Measurements from ENCODE around the gene OAT. TPM values are rescaled to one million over a fixed set of nuclear protein-coding genes. Genes with fewer than 3 reads are reported as not detected.

OAT gene
- total and polyA plus RNA-seq, 7 donors, result 9.5 to 64.5 (median 30.7) TPM

DNA sequence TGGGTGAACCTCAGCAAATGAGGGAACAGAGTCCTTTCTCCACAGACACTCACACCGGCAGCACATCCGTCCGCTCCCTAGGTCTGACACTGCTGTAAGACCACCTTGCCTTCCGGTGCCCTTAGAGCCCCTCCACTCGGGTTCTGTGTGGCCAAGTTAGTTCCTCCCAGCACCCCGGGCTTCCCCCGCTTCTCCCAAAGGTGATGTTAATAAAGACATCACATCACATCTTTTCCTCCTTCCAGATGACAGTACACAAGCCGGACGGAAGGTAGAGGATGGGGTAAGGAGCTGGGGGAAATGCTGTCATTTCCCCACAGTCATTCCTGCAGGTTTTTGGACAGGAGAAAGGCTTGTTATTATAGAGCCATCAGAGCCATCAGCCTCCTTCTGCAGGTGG, 42.3 kb downstream of the OAT start:
- no peaks in the 10 kb centered on the region for H3K9me3 ChIP-seq
- 74 to 83% (median 80%) methylated on average over 9 of the region's 9 CpGs for WGBS, 3 donors
- H3K4me1 ChIP-seq, result no peaks in the 10 kb centered on the region
- ATAC-seq (no peak), DNase-seq (no peak)
- no peak overlapping the region for H3K4me3 ChIP-seq
- no peak overlapping the region for H3K27ac ChIP-seq
- H3K36me3 ChIP-seq (ENCODE audit: insufficient read depth in 1 of 2, low read depth in 1 of 2), result no peaks in the 10 kb centered on the region
- H3K27me3 ChIP-seq (ENCODE audit: insufficient read depth in 3 of 3, low read length in 2 of 3), result peaks cover 0 to 4% (median 0%) of the 10 kb centered on the region in 3 donors
- TF ChIP-seq, protein P1, sequence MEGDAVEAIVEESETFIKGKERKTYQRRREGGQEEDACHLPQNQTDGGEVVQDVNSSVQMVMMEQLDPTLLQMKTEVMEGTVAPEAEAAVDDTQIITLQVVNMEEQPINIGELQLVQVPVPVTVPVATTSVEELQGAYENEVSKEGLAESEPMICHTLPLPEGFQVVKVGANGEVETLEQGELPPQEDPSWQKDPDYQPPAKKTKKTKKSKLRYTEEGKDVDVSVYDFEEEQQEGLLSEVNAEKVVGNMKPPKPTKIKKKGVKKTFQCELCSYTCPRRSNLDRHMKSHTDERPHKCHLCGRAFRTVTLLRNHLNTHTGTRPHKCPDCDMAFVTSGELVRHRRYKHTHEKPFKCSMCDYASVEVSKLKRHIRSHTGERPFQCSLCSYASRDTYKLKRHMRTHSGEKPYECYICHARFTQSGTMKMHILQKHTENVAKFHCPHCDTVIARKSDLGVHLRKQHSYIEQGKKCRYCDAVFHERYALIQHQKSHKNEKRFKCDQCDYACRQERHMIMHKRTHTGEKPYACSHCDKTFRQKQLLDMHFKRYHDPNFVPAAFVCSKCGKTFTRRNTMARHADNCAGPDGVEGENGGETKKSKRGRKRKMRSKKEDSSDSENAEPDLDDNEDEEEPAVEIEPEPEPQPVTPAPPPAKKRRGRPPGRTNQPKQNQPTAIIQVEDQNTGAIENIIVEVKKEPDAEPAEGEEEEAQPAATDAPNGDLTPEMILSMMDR (IDR thresholded peaks at IDR 0.05), result no peak
- intact Hi-C loops (cut with DNase I), result no loop called here

DNA sequence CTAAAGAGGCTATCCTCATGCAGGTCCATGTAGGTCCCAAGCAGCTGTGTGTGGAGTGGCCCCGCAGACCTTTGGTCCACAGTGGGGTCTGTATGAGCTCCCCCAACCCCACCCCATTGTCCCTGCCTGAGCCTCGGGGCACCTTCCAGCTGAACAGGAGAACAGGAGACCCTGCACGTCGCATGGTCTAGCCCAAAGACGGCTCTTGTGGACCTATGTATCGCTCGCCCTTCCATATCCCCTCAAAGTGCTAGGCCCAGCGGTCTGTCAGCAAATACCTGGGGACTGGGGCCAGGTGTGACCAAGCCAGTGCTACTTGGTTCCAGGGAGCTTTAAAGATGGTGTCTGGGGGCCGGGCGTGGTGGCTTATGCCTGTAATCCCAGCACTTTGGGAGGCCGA, 43.0 kb downstream of the OAT start:
- intact Hi-C loops (cut with DNase I), result no loop called here
- 93 to 98% (median 96%) methylated on average over 11 of the region's 11 CpGs for WGBS, 3 donors
- no peaks in the 10 kb centered on the region for H3K36me3 ChIP-seq (ENCODE audit: insufficient read depth in 1 of 2, low read depth in 1 of 2)
- ATAC-seq (no peak), DNase-seq (no peak)
- H3K9me3 ChIP-seq, result no peaks in the 10 kb centered on the region
- no peak overlapping the region for H3K4me3 ChIP-seq
- TF ChIP-seq, protein P1 (IDR thresholded peaks at IDR 0.05), result no peak
- H3K27me3 ChIP-seq (ENCODE audit: insufficient read depth in 3 of 3, low read length in 2 of 3), result peaks cover 0 to 8% (median 0%) of the 10 kb centered on the region in 3 donors
- H3K4me1 ChIP-seq, result no peaks in the 10 kb centered on the region
- no peak overlapping the region for H3K27ac ChIP-seq

DNA sequence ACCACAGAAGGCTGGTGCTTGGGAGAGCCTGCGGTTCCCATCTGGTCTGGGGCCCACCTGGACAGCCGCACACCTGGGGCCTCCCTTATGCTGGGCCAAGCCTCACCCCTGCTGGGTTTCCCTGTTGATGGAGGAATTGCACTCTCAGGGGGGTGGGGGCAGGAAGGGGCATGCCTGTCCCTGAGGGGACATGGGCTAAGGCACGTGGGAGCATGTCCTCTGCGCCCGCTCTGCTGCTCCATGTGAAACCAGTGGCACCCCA, 43.4 kb downstream of the OAT start:
- no peaks in the 10 kb centered on the region for H3K4me1 ChIP-seq
- no peak overlapping the region for H3K27ac ChIP-seq
- DNase-seq, result no peak
- no peaks in the 10 kb centered on the region for H3K9me3 ChIP-seq
- TF ChIP-seq, protein P1 (IDR thresholded peaks at IDR 0.05), result no peak
- WGBS, 3 donors, result 89 to 93% (median 93%) methylated on average over 5 of the region's 5 CpGs
- no peak overlapping the region for H3K4me3 ChIP-seq
- intact Hi-C loops (cut with DNase I), result no loop called here
- peaks cover 0 to 5% (median 0%) of the 10 kb centered on the region in 3 donors for H3K27me3 ChIP-seq (ENCODE audit: insufficient read depth in 3 of 3, low read length in 2 of 3)
- no peak for ATAC-seq
- no peaks in the 10 kb centered on the region for H3K36me3 ChIP-seq (ENCODE audit: insufficient read depth in 1 of 2, low read depth in 1 of 2)

DNA sequence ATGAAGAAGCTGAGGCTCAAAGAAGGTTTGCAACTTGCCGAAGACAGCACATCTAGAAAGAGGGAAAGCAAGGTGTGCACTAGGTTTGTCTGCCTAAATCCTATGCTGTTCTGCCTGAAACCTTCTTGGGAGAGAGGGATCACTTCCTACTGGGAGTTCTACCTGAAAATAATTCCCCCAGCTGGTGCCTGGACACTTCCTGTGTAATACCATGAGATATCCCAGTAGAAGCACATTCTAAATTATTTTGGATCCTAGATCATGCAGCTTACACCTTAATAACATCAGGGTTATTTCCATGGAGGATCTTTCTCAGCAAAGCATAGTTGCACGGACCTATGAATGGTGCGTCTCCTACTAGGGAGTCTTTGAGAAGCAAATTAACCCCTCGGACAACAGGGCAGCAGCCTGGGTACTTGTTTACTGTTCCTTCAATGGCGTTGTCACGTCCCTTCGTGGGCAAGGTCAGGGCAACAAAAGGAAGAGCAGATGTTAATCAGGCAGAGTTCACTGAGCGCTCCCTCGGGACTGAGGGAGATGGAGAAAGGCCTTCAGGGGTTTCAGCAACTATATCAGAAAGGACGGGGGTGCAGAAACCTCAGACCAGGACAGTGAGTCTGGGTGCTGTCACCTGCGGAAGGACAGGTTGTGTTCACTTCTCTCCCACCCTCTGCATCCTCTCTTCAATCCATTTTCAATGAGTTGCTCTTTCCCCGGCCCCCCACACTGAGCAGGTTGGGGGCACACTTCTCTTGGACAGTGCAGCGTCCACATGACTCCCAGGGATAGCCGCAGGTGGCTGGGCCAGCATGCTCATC, 44.0 kb downstream of the OAT start:
- peaks cover 0 to 5% (median 0%) of the 10 kb centered on the region in 3 donors for H3K27me3 ChIP-seq (ENCODE audit: insufficient read depth in 3 of 3, low read length in 2 of 3)
- H3K4me3 ChIP-seq, result no peak overlapping the region
- no peak overlapping the region for H3K27ac ChIP-seq
- intact Hi-C loops (cut with DNase I), result no loop called here
- no peaks in the 10 kb centered on the region for H3K9me3 ChIP-seq
- DNase-seq (no peak), ATAC-seq (no peak)
- 86 to 88% (median 87%) methylated on average over 14 of the region's 14 CpGs for WGBS, 3 donors
- TF ChIP-seq, protein P1 (IDR thresholded peaks at IDR 0.05), result no peak
- H3K4me1 ChIP-seq, result no peaks in the 10 kb centered on the region
- no peaks in the 10 kb centered on the region for H3K36me3 ChIP-seq (ENCODE audit: insufficient read depth in 1 of 2, low read depth in 1 of 2)

DNA sequence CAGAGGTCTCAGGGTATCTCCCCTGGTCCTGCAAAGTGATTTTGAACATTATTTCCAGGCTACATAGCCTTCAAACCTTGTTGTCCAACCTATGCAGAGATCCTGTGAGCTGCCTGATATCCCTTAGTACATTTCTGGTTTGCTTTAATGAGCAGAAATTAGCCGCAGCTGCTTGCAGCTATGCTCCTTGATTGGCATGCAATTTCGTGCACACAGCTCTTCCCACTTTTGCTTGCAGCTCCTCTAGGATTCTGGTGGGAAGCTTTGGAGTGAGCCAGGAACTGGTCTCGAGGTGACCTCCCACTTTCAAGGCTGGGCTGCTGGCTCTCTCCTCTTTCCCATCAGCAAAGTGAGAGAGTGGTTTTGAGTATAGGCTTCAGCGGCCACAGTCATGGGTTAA, 45.8 kb downstream of the OAT start:
- Histone ChIP-seq H3K36me3 (ENCODE audit: insufficient read depth in 1 of 2, low read depth in 1 of 2) (no peaks in the 10 kb centered on the region), H3K27me3 (ENCODE audit: insufficient read depth in 3 of 3, low read length in 2 of 3) (peaks cover 0 to 5% (median 0%) of the 10 kb centered on the region in 3 donors), H3K27ac (no peak overlapping the region), H3K4me1 (no peaks in the 10 kb centered on the region), H3K9me3 (no peaks in the 10 kb centered on the region), H3K4me3 (no peak overlapping the region)
- 56 to 65% (median 62%) methylated on average over 4 of the region's 4 CpGs for WGBS, 3 donors
- TF ChIP-seq, protein P1 (IDR thresholded peaks at IDR 0.05), result no peak
- ATAC-seq (no peak), DNase-seq (no peak)
- intact Hi-C loops (cut with DNase I), result no loop called here
